HG02885 (cell line): ENCODE results near the gene BACH2.

Experiments
- ATAC-seq: cut with Tn5 transposase; IDR thresholded peaks from one replicate; pipeline ENCODE4 v1.9.1; 2021; ENCODE audit warnings: mild to moderate bottlenecking; ENCODE audit not compliant: unreplicated experiment, poor library complexity

BACH2 gene

DNA sequence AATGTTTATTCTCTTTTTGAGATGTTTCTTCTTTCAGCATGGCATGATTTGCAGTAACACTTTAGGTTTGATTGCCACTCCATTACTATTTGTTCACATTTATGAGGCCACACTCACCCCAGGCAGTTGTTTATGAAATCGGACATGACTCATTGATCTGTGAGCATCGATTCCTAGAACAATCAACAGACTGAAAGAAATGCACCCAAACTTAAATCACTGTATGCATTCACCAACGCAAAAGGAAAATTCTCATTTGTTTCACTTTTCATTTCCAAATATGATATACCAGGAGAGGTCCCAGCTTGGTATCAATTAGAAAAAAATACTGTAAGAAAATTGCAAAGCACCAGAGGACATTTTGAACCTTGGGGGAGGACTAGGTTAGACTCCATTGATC is 407.8 kb downstream of the BACH2 start:
- no peak for ATAC-seq

DNA sequence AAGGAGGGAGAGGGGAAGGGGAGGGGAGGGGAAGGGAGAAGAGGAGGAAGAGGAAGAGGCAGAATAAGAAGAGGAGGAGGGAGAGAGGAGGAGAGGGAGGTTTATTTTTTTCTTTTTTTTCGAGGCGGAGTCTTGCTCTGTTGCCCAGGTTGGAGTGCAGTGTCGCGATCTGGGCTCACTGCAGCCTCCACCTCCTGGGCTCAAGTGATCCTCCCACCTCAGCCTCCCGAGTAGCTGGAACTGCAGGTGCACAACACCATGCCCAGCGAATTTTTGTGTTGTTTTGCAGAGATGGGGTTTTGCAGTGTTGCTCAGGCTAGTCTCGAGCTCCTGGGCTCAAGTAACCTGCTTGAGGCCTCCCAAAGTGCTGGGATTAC is 408.5 kb downstream of the BACH2 start:
- no peak for ATAC-seq

DNA sequence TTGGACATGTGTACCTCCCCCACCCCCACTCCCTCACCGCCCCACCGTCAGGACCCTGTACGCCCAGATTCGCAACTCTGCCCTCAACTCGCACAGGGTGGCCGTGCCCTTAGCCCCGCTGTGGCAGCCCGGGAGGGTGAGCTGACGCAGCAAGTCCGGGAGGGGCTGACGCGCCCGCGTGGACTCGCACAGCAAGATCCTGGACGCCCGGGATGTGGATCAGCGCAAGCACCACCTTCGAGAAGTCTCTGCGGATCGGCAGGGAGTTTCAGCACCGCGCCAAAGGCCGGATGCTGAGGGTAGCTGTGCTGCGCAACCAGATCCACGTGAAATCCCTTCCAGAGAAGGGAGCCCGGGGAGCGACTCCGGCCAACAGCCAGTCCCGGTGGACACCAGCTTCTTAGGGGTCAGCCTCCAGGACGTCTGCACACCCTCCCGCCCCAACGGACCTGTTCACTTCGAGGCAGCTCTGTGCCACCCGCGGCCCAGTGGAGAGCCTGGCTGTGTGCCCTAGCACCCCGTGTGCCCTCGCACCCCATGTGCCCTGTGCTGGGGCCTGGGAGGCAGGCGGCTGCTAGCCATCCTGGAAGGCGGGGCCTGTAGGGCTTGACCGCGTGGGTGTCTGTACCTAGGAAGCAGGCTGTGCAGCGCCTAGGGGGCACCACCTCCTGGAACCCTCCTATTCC is 409.0 kb downstream of the BACH2 start:
- ATAC-seq = no peak

DNA sequence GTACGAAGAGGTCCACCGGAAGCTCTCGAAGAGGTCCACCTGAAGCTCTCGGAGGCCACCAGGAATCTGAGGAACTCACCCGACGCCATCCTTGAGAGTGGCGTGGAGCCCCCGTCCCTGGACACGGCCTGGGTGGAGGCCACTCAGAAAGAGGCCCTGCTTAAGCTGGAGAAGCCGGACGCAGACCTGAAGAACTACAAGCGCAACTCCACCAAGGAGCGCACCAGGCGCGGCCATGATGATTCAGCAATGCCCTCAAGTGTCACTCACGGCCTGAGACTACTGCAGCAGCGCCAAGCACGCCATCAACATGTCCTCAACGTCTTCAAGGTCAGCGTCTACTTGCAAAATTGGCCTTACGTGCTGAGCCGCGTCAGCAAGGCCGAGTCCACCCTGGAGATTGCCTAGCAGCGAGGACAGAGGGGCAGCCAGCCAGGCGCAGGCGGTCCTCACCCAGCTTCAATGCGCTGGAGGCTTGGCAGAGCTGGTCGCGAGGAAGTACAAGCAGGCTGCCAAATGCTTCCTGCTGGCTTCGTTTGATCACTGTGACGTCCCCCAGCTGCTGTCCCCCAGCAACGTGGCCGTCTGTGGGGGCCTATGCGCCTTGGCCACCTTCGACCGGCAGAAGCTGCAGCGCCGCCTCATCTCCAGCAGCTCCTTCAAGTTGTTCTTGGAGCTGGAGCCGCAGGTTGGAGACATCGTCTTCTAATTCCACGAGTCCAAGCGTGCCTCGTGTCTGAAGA is 410.1 kb downstream of the BACH2 start:
- ATAC-seq = no peak
